H9 (cell line): ENCODE results near the gene P2RY12. TPM values are rescaled to one million over a fixed set of nuclear protein-coding genes. Genes with fewer than 3 reads are reported as not detected.

Experiments used
- DNase-seq: peaks from one replicate; pipeline ENCODE4 v3.0.0-alpha.2; 2017
- H2AFZ ChIP-seq: one replicate; pipeline ENCODE4 v1.6.1; 2013; ENCODE audit warnings: mild to moderate bottlenecking, low read length, control low read depth, moderate library complexity
- H2AK5ac ChIP-seq: 2 replicates; pipeline ENCODE4 v1.6.1; 2013; ENCODE audit warnings: low read length, control low read depth, mixed read lengths; ENCODE audit not compliant: insufficient read length
- H2BK120ac ChIP-seq: one replicate; pipeline ENCODE4 v1.6.1; 2013; ENCODE audit warnings: low read depth, mild to moderate bottlenecking, low read length, control low read depth, inconsistent platforms; ENCODE audit not compliant: poor library complexity, severe bottlenecking
- H2BK12ac ChIP-seq: 2 replicates; pipeline ENCODE4 v1.6.1; 2013; ENCODE audit warnings: low read length, control low read depth, mixed read lengths, low read depth; ENCODE audit not compliant: insufficient read length
- H2BK15ac ChIP-seq: 2 replicates; pipeline ENCODE4 v1.6.1; 2013; ENCODE audit warnings: low read depth, low read length, control low read depth
- H2BK20ac ChIP-seq: one replicate; pipeline ENCODE4 v1.6.1; 2013; ENCODE audit warnings: low read depth, mild to moderate bottlenecking, low read length, control low read depth, inconsistent platforms; ENCODE audit not compliant: poor library complexity, severe bottlenecking
- H2BK5ac ChIP-seq: 2 replicates; pipeline ENCODE4 v1.6.1; 2013; ENCODE audit warnings: low read length, control low read depth, mixed read lengths; ENCODE audit not compliant: insufficient read length
- H3K14ac ChIP-seq: 2 replicates; pipeline ENCODE4 v1.6.1; 2013; ENCODE audit warnings: low read length, control low read depth; ENCODE audit not compliant: insufficient read depth
- H3K18ac ChIP-seq: 2 replicates; pipeline ENCODE4 v1.6.1; 2013; ENCODE audit warnings: low read depth, mild to moderate bottlenecking, mixed read lengths, low read length, control low read depth; ENCODE audit not compliant: insufficient read length
- H3K23ac ChIP-seq: 2 replicates; pipeline ENCODE4 v1.6.1; 2013; ENCODE audit warnings: low read length, control low read depth, mixed read lengths, low read depth; ENCODE audit not compliant: insufficient read length
- H3K23me2 ChIP-seq: 2 replicates; pipeline ENCODE4 v1.6.1; 2013; ENCODE audit warnings: low read depth, mild to moderate bottlenecking, mixed read lengths, low read length, control low read depth; ENCODE audit not compliant: insufficient read length, poor library complexity, severe bottlenecking
- H3K27ac ChIP-seq: 2 replicates; pipeline ENCODE4 v1.5.1; 2013; ENCODE audit warnings: low read length, control low read depth, mixed read lengths, low read depth; ENCODE audit not compliant: insufficient read length
- H3K27me3 ChIP-seq: 2 replicates; pipeline ENCODE4 v1.6.1; 2013; ENCODE audit warnings: low read length, control low read depth, inconsistent platforms; ENCODE audit not compliant: insufficient read depth
- H3K4ac ChIP-seq: 2 replicates; pipeline ENCODE4 v1.6.1; 2013; ENCODE audit warnings: low read depth, mild to moderate bottlenecking, control low read depth, inconsistent platforms, low read length, moderate library complexity
- H3K4me1 ChIP-seq: 2 replicates; pipeline ENCODE4 v1.6.1; 2013; ENCODE audit warnings: low read length, control low read depth, inconsistent platforms; ENCODE audit not compliant: insufficient read depth
- H3K4me2 ChIP-seq: 2 replicates; pipeline ENCODE4 v1.6.1; 2013; ENCODE audit warnings: low read length, control low read depth, mixed read lengths; ENCODE audit not compliant: insufficient read length, insufficient read depth
- H3K56ac ChIP-seq: 2 replicates; pipeline ENCODE4 v1.6.1; 2013; ENCODE audit warnings: low read depth, mild to moderate bottlenecking, mixed read lengths, low read length, control low read depth; ENCODE audit not compliant: insufficient read length
- H3K79me1 ChIP-seq: 2 replicates; pipeline ENCODE4 v1.6.1; 2013; ENCODE audit warnings: low read depth, mild to moderate bottlenecking, moderate library complexity, low read length, control low read depth, inconsistent platforms; ENCODE audit not compliant: insufficient read depth, poor library complexity, severe bottlenecking
- H3K79me2 ChIP-seq: 2 replicates; pipeline ENCODE4 v1.6.1; 2013; ENCODE audit warnings: low read length, control low read depth, inconsistent platforms; ENCODE audit not compliant: insufficient read depth
- H3K9ac ChIP-seq: 2 replicates; pipeline ENCODE4 v1.6.1; 2013; ENCODE audit warnings: low read length, control low read depth, mixed read lengths; ENCODE audit not compliant: insufficient read length; ENCODE audit errors: extremely low read depth
- H3K9me3 ChIP-seq: one replicate; pipeline ENCODE4 v1.6.1; 2013; ENCODE audit warnings: low read depth, low read length, inconsistent platforms; ENCODE audit not compliant: control insufficient read depth
- H3T11ph ChIP-seq: one replicate; pipeline ENCODE4 v1.6.1; 2013; ENCODE audit warnings: mild to moderate bottlenecking, low read length, control low read depth, inconsistent platforms
- H4K20me1 ChIP-seq: one replicate; pipeline ENCODE4 v1.6.1; 2013; ENCODE audit not compliant: control insufficient read depth, insufficient read length, insufficient read depth
- H4K5ac ChIP-seq: 2 replicates; pipeline ENCODE4 v1.6.1; 2013; ENCODE audit warnings: low read depth, mild to moderate bottlenecking, mixed read lengths, low read length, control low read depth; ENCODE audit not compliant: insufficient read length
- H4K8ac ChIP-seq: replicated peaks from 2 replicates; pipeline ENCODE4 v1.6.1; 2013; ENCODE audit warnings: low read length, control low read depth, mixed read lengths, low read depth; ENCODE audit not compliant: insufficient read length
- H4K91ac ChIP-seq: 2 replicates; pipeline ENCODE4 v1.6.1; 2013; ENCODE audit warnings: low read depth, mild to moderate bottlenecking, moderate library complexity, mixed read lengths, low read length, control low read depth; ENCODE audit not compliant: insufficient read length
- H3K27ac Mint-ChIP-seq, 3 experiments: 2 replicates in 2 of 3; 3 replicates in 1 of 3; pipeline ENCODE4 v1.8.0; 2020 to 2021; ENCODE audit warnings: mixed read lengths in 3 of 3, mild to moderate bottlenecking in 1 of 3, moderate library complexity in 1 of 3
- H3K27me3 Mint-ChIP-seq: 2 replicates; pipeline ENCODE4 v1.8.0; 2021; ENCODE audit warnings: low read depth, mild to moderate bottlenecking, moderate library complexity, mixed read lengths
- H3K36me3 Mint-ChIP-seq, 3 experiments: 2 replicates in 2 of 3; 3 replicates in 1 of 3; pipeline ENCODE4 v1.8.0; 2020 to 2021; ENCODE audit warnings: low read depth in 3 of 3, mixed read lengths in 3 of 3; ENCODE audit not compliant: insufficient read depth in 1 of 3
- H3K4me1 Mint-ChIP-seq, 2 experiments: 2 replicates each; pipeline ENCODE4 v1.8.0; 2020; ENCODE audit warnings: mixed read lengths in 2 of 2
- H3K4me3 Mint-ChIP-seq, 2 experiments: 2 replicates in 1 of 2; 3 replicates in 1 of 2; pipeline ENCODE4 v1.8.0; 2020 to 2021; ENCODE audit warnings: mild to moderate bottlenecking in 2 of 2, mixed read lengths in 2 of 2, moderate library complexity in 1 of 2
- H3K9me3 Mint-ChIP-seq, 2 experiments: 2 replicates in 1 of 2; 3 replicates in 1 of 2; pipeline ENCODE4 v1.8.0; 2020; ENCODE audit warnings: mild to moderate bottlenecking in 2 of 2, mixed read lengths in 2 of 2, moderate library complexity in 1 of 2
- WGBS: extraction: QIAGEN DNeasy Blood & Tissue Kit; methylation state at CpG from one replicate; pipeline ENCODE4 v1.1.7; 2013; ENCODE audit warnings: missing lambda C conversion rate, low lambda C conversion rate, mixed read lengths; ENCODE audit not compliant: insufficient read length; ENCODE audit errors: extremely low coverage; 5-methylcytosine and 5-hydroxymethylcytosine counted together
- total RNA-seq: library from RNA; stranded (reverse); gene quantifications from 2 replicates; pipeline ENCODE4 v1.2.1, GENCODE V29; 2021
- TF ChIP-seq, protein P1 (sequence below): fragments of 200-600 bp; sonication (generic); conservative IDR thresholded peaks from 3 replicates; pipeline ENCODE4 v1.8.0; 2021; ENCODE audit warnings: antibody characterized with exemption, mild to moderate bottlenecking

P2RY12 gene
- total RNA-seq, 1 experiment from 2014 or later: not detected

DNA sequence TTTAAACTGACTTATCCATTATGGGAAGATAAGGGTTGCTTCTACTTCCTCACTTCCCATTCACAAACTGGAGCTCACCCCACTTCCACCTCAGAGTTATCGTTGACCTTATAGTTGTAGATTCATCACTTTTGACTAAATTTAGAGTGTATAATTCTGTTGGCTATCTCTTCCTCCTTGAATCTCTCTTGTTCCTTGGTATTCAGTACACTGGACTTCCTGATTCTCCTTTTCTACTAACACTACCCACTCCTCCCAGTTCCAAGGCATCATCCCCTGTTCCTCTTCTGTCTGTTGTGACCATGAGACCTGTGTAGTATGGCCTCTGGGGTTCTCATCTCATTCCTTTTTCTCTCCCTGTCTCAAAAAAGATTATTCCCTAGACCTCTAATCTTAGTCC is 62.0 kb downstream of the P2RY12 start:
- no CpG with 5 or more reads among the region's 1 CpG for WGBS
- Histone ChIP-seq H3K4me2 (no peak overlapping the region), H4K91ac (no peak overlapping the region), H2BK5ac (no peak overlapping the region), H2AFZ (no peak overlapping the region), H2BK20ac (no peak overlapping the region), H3K23me2 (no peaks in the 10 kb centered on the region), H3K27me3 (no peaks in the 10 kb centered on the region), H4K5ac (no peak overlapping the region), H3K79me1 (no peaks in the 10 kb centered on the region), H2AK5ac (no peak overlapping the region), H3K79me2 (no peaks in the 10 kb centered on the region), H3K27ac (no peak overlapping the region), H3K9me3 (no peaks in the 10 kb centered on the region), H3K4ac (no peak overlapping the region), H3T11ph (no peak overlapping the region), H4K20me1 (no peaks in the 10 kb centered on the region), H3K9ac (no peak overlapping the region), H3K18ac (no peak overlapping the region), H3K56ac (no peak overlapping the region), H2BK120ac (no peak overlapping the region), H2BK12ac (no peak overlapping the region), H3K14ac (no peak overlapping the region), H3K23ac (no peak overlapping the region), H3K4me1 (no peaks in the 10 kb centered on the region), H4K8ac (no peak overlapping the region), H2BK15ac (no peak overlapping the region)
- TF ChIP-seq, protein P1, sequence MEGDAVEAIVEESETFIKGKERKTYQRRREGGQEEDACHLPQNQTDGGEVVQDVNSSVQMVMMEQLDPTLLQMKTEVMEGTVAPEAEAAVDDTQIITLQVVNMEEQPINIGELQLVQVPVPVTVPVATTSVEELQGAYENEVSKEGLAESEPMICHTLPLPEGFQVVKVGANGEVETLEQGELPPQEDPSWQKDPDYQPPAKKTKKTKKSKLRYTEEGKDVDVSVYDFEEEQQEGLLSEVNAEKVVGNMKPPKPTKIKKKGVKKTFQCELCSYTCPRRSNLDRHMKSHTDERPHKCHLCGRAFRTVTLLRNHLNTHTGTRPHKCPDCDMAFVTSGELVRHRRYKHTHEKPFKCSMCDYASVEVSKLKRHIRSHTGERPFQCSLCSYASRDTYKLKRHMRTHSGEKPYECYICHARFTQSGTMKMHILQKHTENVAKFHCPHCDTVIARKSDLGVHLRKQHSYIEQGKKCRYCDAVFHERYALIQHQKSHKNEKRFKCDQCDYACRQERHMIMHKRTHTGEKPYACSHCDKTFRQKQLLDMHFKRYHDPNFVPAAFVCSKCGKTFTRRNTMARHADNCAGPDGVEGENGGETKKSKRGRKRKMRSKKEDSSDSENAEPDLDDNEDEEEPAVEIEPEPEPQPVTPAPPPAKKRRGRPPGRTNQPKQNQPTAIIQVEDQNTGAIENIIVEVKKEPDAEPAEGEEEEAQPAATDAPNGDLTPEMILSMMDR: no peak
- H3K27me3 Mint-ChIP-seq: no peaks in the 10 kb centered on the region
- H3K4me3 Mint-ChIP-seq: no peak overlapping the region
- no peaks in the 10 kb centered on the region for H3K9me3 Mint-ChIP-seq
- H3K4me1 Mint-ChIP-seq: peaks cover 10 to 21% of the 10 kb centered on the region in 2 experiments
- no peak overlapping the region for H3K27ac Mint-ChIP-seq
- DNase-seq: no peak
- H3K36me3 Mint-ChIP-seq: no peaks in the 10 kb centered on the region; a peak in 1 of 7 replicates
